Stimulated activated CD8-positive, alpha-beta memory T cell treated with anti-CD3 and anti-CD28 coated beads, Interleukin-12 subunit alpha, Interleukin-12 subunit beta, amount 100 ng/mL, for 1 hour (primary cell): Measurements from ENCODE around the gene CDH4.
"Not testable (repeated sequence)": the region's sequence is repeated elsewhere in the genome, so short reads cannot be mapped to it uniquely, and the experiment has no call there.

Experiments
- DNase-seq: peaks from one replicate; pipeline ENCODE4 v3.0.0-alpha.2; 2020; ENCODE audit warnings: low read depth

Gene CDH4

GRCh38 chr20:61980647-61981583, 728.9 kb downstream of the CDH4 start:
- no peak for DNase-seq

- DNase-seq = not testable (repeated sequence)
These were observed 729.6 kb downstream of the CDH4 start for GRCh38 chr20:61981691-61982090.

GRCh38 chr20:61982191-61982950, 730.3 kb downstream of the CDH4 start:
- DNase-seq = no peak

GRCh38 chr20:61982951-61983315, 730.9 kb downstream of the CDH4 start:
- DNase-seq = no peak

- DNase-seq = no peak
These were observed 731.9 kb downstream of the CDH4 start for GRCh38 chr20:61983965-61984364.

- not testable (repeated sequence) for DNase-seq
These were observed 732.4 kb downstream of the CDH4 start for GRCh38 chr20:61984431-61984830.

- DNase-seq = no peak
These were observed 733.0 kb downstream of the CDH4 start for GRCh38 chr20:61985096-61985495.

GRCh38 chr20:61986762-61987321, 734.8 kb downstream of the CDH4 start:
- no peak for DNase-seq

- no peak for DNase-seq
These were observed 736.6 kb downstream of the CDH4 start for GRCh38 chr20:61988665-61989064.

GRCh38 chr20:61989741-61990140, 737.7 kb downstream of the CDH4 start:
- no peak for DNase-seq
